ENCODE data around the gene RAB8A. TPM values are rescaled to one million over a fixed set of nuclear protein-coding genes. Genes with fewer than 3 reads are reported as not detected.

RAB8A gene
- total and polyA plus RNA-seq, 4 donors = 43.0 to 64.9 (median 56.2) TPM

Other genes starting within 250 kb of the RAB8A start
- gene CYP4F2, start 213.8 kb upstream of the RAB8A start, total RNA-seq = under 1 TPM in 1 of 2 donors, not detected in 1; 0.17 TPM
- under 1 TPM; 0.59 to 0.86 TPM for gene CYP4F2, start 213.8 kb upstream of the RAB8A start, polyA plus RNA-seq (ENCODE audit: insufficient read length in 2 of 2)
- under 1 TPM; 0.17 to 0.69 TPM for gene CYP4F11, start 177.4 kb upstream of the RAB8A start, total RNA-seq
- gene CYP4F11, start 177.4 kb upstream of the RAB8A start, polyA plus RNA-seq (ENCODE audit: insufficient read length in 2 of 2) = not detected
- gene OR10H4, start 162.9 kb upstream of the RAB8A start, total RNA-seq = not detected
- gene OR10H4, start 162.9 kb upstream of the RAB8A start, polyA plus RNA-seq (ENCODE audit: insufficient read length in 2 of 2) = not detected
- 100 to 1,000 TPM; 197 to 397 TPM for gene TPM4, start 35.4 kb upstream of the RAB8A start, total RNA-seq
- 100 to 1,000 TPM; 205 to 225 TPM for gene TPM4, start 35.4 kb upstream of the RAB8A start, polyA plus RNA-seq (ENCODE audit: insufficient read length in 2 of 2)
- gene HSH2D, start 31.8 kb downstream of the RAB8A start, total RNA-seq = under 1 TPM; 0.11 to 0.79 TPM
- under 1 TPM; 0.22 to 0.45 TPM for gene HSH2D, start 31.8 kb downstream of the RAB8A start, polyA plus RNA-seq (ENCODE audit: insufficient read length in 2 of 2)
- not detected for gene CIB3, start 61.6 kb downstream of the RAB8A start, total RNA-seq
- gene CIB3, start 61.6 kb downstream of the RAB8A start, polyA plus RNA-seq (ENCODE audit: insufficient read length in 2 of 2) = not detected
- gene FAM32A, start 73.5 kb downstream of the RAB8A start, total RNA-seq = 100 to 1,000 TPM in 1 of 2 donors, 10 to 100 TPM in 1; 81.6 to 134 TPM
- gene FAM32A, start 73.5 kb downstream of the RAB8A start, polyA plus RNA-seq (ENCODE audit: insufficient read length in 2 of 2) = 100 to 1,000 TPM; 128 to 142 TPM
- 10 to 100 TPM; 47.0 to 61.3 TPM for gene AP1M1, start 86.0 kb downstream of the RAB8A start, total RNA-seq
- gene AP1M1, start 86.0 kb downstream of the RAB8A start, polyA plus RNA-seq (ENCODE audit: insufficient read length in 2 of 2) = 100 to 1,000 TPM; 103 to 105 TPM
- gene KLF2, start 212.9 kb downstream of the RAB8A start, total RNA-seq = 10 to 100 TPM in 1 of 2 donors, 1 to 10 TPM in 1; 8.8 to 22.5 TPM
- 10 to 100 TPM; 23.3 to 64.7 TPM for gene KLF2, start 212.9 kb downstream of the RAB8A start, polyA plus RNA-seq (ENCODE audit: insufficient read length in 2 of 2)